Neutrophil (primary cell): ENCODE results near the gene MIEF2.

ENCODE experiments used
- H3K27ac ChIP-seq: fragments of 200-600 bp; sonication (generic); 2 replicates; pipeline ENCODE4 v1.5.1; 2016; ENCODE audit warnings: mild to moderate bottlenecking, moderate library complexity
- H3K27me3 ChIP-seq: fragments of 200-600 bp; sonication (generic); 2 replicates; pipeline ENCODE4 v1.6.0; 2016; ENCODE audit warnings: mild to moderate bottlenecking
- H3K36me3 ChIP-seq: fragments of 200-600 bp; sonication (generic); 2 replicates; pipeline ENCODE4 v1.5.1; 2017
- H3K4me1 ChIP-seq, 2 experiments: fragments of 200-600 bp in 1 of 2; sonication (generic) in 1 of 2; 1 replicate in 1 of 2; 2 replicates in 1 of 2; pipeline versions ENCODE4 v1.5.1 to v1.6.1; 2013 to 2016; ENCODE audit warnings: low read depth in 1 of 2, low read length in 1 of 2, mild to moderate bottlenecking in 1 of 2, moderate library complexity in 1 of 2; ENCODE audit not compliant: control insufficient read depth in 1 of 2, insufficient read depth in 1 of 2
- H3K4me3 ChIP-seq, 2 experiments: fragments of 200-600 bp in 1 of 2; sonication (generic) in 1 of 2; 1 replicate in 1 of 2; 2 replicates in 1 of 2; pipeline ENCODE4 v1.5.1; 2013 to 2016; ENCODE audit warnings: low read depth in 1 of 2, low read length in 1 of 2, mild to moderate bottlenecking in 1 of 2, moderate library complexity in 1 of 2
- H3K9me3 ChIP-seq: fragments of 200-600 bp; sonication (generic); 2 replicates; pipeline ENCODE4 v1.5.1; 2016
- CTCF ChIP-seq: fragments of 200-600 bp; sonication (generic); IDR thresholded peaks from 2 replicates; pipeline ENCODE4 v1.5.1; 2016; ENCODE audit warnings: antibody characterized with exemption

Gene MIEF2

GRCh38 chr17:18224053-18224386 is 36.4 kb upstream of the MIEF2 start:
- no peak overlapping the region for H3K4me3 ChIP-seq

GRCh38 chr17:18224387-18225120 is 35.9 kb upstream of the MIEF2 start:
- peak overlapping the region; percentile 25 for H3K27ac ChIP-seq
- no peaks in the 10 kb centered on the region for H3K36me3 ChIP-seq
- no peak for TF ChIP-seq CTCF
- H3K9me3 ChIP-seq: no peaks in the 10 kb centered on the region
- peaks cover 13% of the 10 kb centered on the region for H3K27me3 ChIP-seq
- peak overlapping the region; percentile 50 to 60 for H3K4me3 ChIP-seq
- H3K4me1 ChIP-seq: peaks cover 11 to 13% of the 10 kb centered on the region in 2 experiments

More at GRCh38 chr17:18224053-18224386, 36.4 kb upstream of the MIEF2 start:
- no peaks in the 10 kb centered on the region for H3K9me3 ChIP-seq
- no peak for TF ChIP-seq CTCF
- peaks cover 13% of the 10 kb centered on the region for H3K27me3 ChIP-seq
- H3K36me3 ChIP-seq: no peaks in the 10 kb centered on the region
- H3K27ac ChIP-seq: no peak overlapping the region
- H3K4me1 ChIP-seq: peaks cover 11 to 13% of the 10 kb centered on the region in 2 experiments

GRCh38 chr17:18225121-18225641 is 35.3 kb upstream of the MIEF2 start, which contains the start of gene LLGL1:
Gene LLGL1 (plus strand): TSS chr17:18225635. CDS start chr17:18225683, 48 bp downstream.
- Histone ChIP-seq H3K4me3 (peak within 1 kb of the TSS; percentile 60 to 63), H3K27ac (peak within 1 kb of the TSS; percentile 25), H3K4me1 (peaks cover 11 to 13% of the 10 kb centered on the region in 2 experiments)

GRCh38 chr17:18225642-18226283 is 34.7 kb upstream of the MIEF2 start:
- H3K9me3 ChIP-seq: no peaks in the 10 kb centered on the region
- peaks cover 13% of the 10 kb centered on the region for H3K27me3 ChIP-seq
- H3K36me3 ChIP-seq: no peaks in the 10 kb centered on the region
- H3K4me3 ChIP-seq: peak overlapping the region; percentile 56 to 63
- H3K27ac ChIP-seq: peak overlapping the region; percentile 5
- H3K4me1 ChIP-seq: peaks cover 11 to 13% of the 10 kb centered on the region in 2 experiments
- no peak for TF ChIP-seq CTCF

More at GRCh38 chr17:18225121-18225641, 35.3 kb upstream of the MIEF2 start, which contains the start of gene LLGL1:
- Histone ChIP-seq H3K9me3 (no peaks in the 10 kb centered on the region), H3K36me3 (no peaks in the 10 kb centered on the region), H3K27me3 (peaks cover 13% of the 10 kb centered on the region)
- no peak for TF ChIP-seq CTCF

GRCh38 chr17:18226284-18226945 is 34.0 kb upstream of the MIEF2 start:
- Histone ChIP-seq H3K9me3 (no peaks in the 10 kb centered on the region), H3K36me3 (no peaks in the 10 kb centered on the region), H3K4me3 (peak overlapping the region; percentile 56 to 63), H3K27ac (peak overlapping the region; percentile 5), H3K27me3 (peaks cover 13% of the 10 kb centered on the region), H3K4me1 (peaks cover 11 to 13% of the 10 kb centered on the region in 2 experiments)
- TF ChIP-seq CTCF: no peak
